Suppressor macrophage treated with lipopolysaccharide for 1 hour (primary cell): ENCODE measurements around the gene TNS4.

ENCODE experiments used
- DNase-seq, 3 donors: peaks; one replicate each; pipeline ENCODE4 v3.0.0-alpha.2; 2020 to 2022

Gene TNS4

DNA sequence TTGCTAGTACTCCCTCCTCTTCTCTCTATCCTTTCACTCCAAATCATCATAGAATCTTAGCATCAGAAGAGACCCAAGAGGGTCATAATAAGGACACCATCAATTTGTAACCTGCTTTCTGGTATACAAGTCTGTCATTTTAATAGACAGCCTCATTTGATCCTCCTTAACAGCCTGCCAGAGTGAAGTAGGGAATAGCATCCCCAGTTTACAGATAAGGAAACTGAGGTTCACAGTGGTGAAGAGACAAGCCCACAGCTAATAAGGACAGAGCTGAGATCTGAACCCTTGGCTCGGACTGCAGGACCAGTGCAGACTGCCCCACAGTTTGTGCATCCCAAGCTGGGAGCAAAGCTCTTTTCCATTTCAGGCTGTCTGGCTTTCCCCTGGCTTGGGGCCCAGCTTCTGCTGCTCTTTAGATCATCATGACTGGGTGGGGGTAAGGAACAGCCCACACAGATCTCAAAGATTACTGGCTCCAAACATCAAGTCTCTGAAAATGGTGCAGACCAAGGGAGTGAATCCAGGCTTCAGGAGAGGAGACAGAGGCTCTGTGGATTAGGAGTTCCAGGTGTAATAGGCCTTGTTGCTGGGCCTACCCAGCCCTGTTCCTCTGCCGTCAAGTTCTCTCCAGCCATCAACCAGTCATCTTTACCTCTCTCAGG lies 68.4 kb downstream of the TNS4 start:
- DNase-seq = no peak

DNA sequence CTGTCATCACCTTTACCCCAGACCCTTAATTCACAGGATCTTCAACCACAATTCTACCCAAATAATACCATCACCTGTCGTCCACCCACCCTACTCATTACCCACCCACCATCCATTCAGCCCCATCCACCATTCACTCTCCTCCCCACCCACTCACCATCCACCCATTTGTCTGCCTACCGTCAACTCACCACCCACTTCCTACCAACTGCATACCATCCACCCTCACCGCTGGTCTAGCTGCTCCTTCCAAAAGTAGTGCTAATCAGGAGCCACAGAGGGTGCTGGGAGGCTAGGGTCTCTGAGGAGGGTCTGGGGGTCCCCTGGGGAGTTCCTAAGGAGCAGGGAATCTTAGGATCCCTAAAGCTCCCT lies 70.2 kb downstream of the TNS4 start:
- DNase-seq = no peak

- DNase-seq = no peak
These were observed 70.9 kb downstream of the TNS4 start for GRCh38 chr17:40430272-40431230.

GRCh38 chr17:40427002-40427491 lies 74.4 kb downstream of the TNS4 start:
- no peak for DNase-seq
